RWPE1 (cell line): ENCODE measurements around the gene ADRB1.

Experiments used
- CTCF ChIA-PET: fragments of 350-600 bp; sonication (Branson Sonifier 250); formaldehyde crosslinking; extraction: SDS; loops from one replicate; lab custom pipeline; 2021; lab: Yijun Ruan, JAX
- POLR2A ChIA-PET: fragments of 400-600 bp; formaldehyde crosslinking; extraction: SDS; loops from one replicate; lab custom pipeline; 2020; ENCODE audit warnings: antibody characterized with exemption; ENCODE audit not compliant: low non-redundant PET; lab: Yijun Ruan, JAX
- DNase-seq: peaks from one replicate; pipeline ENCODE4 v3.0.0; 2012; ENCODE audit warnings: low spot score
- H3K27ac ChIP-seq: fragments of 450-650 bp; 2 replicates; pipeline ENCODE4 v1.5.1; 2017
- TF ChIP-seq, protein P1 (sequence below): fragments of 450-650 bp; conservative IDR thresholded peaks from 2 replicates; pipeline ENCODE4 v1.5.1; 2017; ENCODE audit warnings: low read depth, mild to moderate bottlenecking

ADRB1 gene

DNA sequence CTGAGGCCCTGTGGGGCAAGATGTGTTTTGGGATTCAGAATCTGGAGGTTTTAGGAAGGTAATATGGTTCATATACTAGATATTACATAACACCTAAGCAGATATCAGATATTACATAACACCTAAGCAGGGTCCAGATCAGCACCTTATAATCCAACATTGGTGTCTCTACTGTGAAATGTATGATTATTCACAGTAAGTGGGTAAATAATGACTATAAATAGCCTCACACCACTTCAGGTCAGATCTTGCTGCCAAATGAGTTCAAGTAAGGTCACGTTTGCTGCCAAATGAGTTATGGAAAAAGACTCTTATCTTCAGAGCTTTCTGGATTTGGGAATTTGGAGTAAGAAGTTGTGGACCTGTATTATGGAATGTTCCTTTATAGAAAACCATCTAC lies 14.6 kb downstream of the ADRB1 start:
- no peak overlapping the region for H3K27ac ChIP-seq
- ChIA-PET POLR2A (no interaction called here), CTCF (no interaction called here)
- no peak for DNase-seq
- TF ChIP-seq, protein P1, sequence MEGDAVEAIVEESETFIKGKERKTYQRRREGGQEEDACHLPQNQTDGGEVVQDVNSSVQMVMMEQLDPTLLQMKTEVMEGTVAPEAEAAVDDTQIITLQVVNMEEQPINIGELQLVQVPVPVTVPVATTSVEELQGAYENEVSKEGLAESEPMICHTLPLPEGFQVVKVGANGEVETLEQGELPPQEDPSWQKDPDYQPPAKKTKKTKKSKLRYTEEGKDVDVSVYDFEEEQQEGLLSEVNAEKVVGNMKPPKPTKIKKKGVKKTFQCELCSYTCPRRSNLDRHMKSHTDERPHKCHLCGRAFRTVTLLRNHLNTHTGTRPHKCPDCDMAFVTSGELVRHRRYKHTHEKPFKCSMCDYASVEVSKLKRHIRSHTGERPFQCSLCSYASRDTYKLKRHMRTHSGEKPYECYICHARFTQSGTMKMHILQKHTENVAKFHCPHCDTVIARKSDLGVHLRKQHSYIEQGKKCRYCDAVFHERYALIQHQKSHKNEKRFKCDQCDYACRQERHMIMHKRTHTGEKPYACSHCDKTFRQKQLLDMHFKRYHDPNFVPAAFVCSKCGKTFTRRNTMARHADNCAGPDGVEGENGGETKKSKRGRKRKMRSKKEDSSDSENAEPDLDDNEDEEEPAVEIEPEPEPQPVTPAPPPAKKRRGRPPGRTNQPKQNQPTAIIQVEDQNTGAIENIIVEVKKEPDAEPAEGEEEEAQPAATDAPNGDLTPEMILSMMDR: no peak

DNA sequence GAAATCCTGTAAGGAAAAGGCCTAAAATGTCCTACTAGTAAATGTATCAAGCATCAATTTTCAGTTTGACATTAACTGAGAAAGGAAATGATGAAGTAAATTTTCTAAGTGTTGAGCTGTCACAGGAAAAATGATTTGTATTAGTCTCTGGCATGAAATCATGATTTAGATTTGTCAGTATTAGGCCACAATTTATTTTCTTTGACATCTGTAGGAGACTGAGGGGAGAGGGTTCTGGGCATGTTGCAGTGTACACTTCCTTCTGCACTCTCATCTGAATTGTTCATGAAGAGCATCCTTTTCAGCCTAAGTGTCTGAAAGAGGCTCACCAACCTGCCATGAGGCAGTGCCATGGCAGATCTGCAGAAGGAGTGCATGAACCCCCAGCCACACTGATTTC lies 15.9 kb downstream of the ADRB1 start:
- H3K27ac ChIP-seq: no peak overlapping the region
- no peak for DNase-seq
- ChIA-PET CTCF (no interaction called here), POLR2A (no interaction called here)
- TF ChIP-seq, protein P1: no peak

DNA sequence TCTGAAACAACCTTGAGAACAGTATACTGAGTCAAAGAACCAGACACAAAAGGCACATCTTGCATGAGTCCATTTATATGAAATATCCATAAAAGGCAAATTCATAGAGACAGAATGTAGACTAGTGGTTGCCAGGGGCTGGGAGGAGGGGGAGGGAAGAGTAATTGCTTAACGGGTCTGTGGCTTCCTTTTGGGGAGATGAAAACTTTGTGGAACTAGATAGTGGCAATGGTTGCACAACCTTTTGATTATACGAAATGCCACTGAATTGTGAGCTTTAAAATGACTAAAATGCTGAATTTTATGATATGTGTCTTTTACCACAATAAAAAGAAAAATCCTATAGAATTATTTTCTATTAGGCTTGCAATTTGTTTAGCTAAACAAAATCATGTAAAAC lies 16.8 kb downstream of the ADRB1 start:
- CTCF ChIA-PET: interaction anchor here (0.6 to 1.6 kb wide), 2 partner anchors 18 to 218 kb away, joined by 3 to 5 read pairs; no protein-coding TSS in a partner anchor
- no peak for DNase-seq
- H3K27ac ChIP-seq: no peak overlapping the region
- POLR2A ChIA-PET: no interaction called here
- TF ChIP-seq, protein P1: no peak

DNA sequence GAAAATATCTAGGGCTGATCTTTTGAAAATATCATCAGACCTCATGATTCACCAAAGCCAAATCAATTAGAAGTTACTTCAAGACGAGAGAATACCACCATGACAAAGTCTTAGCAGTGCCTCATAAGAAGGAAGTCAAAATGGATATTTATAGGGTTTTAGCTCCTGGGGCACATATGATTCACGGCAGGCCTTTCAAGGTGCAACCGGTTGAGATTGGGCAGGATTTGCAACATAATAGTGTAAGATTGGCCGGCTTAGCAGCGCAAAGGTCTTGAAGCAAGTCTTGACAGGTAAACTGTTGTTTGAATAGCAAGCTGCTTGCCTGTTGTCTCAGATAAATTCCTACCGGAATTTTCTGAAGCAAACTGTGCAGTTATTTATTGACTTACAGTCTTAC lies 17.5 kb downstream of the ADRB1 start:
- peak; percentile 92 for DNase-seq
- TF ChIP-seq, protein P1: no peak
- peak overlapping the region; percentile 54; the same call in 1 of the 2 replicates for H3K27ac ChIP-seq
- ChIA-PET CTCF (interaction anchor here (0.6 to 1.6 kb wide), 5 partner anchors 19 to 288 kb away, joined by 3 to 5 read pairs (median 4); no protein-coding TSS in a partner anchor), POLR2A (interaction anchor here (0.6 kb wide), 1 partner anchor 17 kb away, joined by 4 read pairs; the partner anchor contains the start of gene ADRB1)

DNA sequence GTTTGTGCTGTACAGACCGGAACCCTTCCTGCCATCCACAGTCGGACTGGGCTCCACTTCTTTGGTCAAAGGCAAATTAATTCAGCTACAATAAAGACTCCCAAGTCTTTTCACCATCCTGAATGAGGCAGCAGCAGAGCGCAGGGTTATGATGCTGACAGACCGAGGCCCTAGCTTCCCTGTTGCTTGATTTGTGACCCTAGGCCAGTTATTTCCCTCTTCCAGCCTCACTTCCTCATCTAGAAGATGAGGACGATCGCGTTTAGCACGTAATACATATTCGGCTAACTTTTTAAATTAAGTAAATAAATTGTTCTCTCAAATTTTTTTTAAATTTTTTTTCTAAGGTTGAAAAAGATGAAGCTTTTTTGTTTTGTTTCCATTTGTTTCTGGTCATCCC lies 18.1 kb downstream of the ADRB1 start:
- no peak for DNase-seq
- peak overlapping the region; percentile 54 for H3K27ac ChIP-seq
- TF ChIP-seq, protein P1: no peak
- ChIA-PET CTCF (interaction anchor here (0.6 to 1.6 kb wide), 5 partner anchors 20 to 288 kb away, joined by 3 to 5 read pairs (median 4); no protein-coding TSS in a partner anchor), POLR2A (interaction anchor here (0.6 kb wide), 1 partner anchor 18 kb away, joined by 4 read pairs; the partner anchor contains the start of gene ADRB1)

DNA sequence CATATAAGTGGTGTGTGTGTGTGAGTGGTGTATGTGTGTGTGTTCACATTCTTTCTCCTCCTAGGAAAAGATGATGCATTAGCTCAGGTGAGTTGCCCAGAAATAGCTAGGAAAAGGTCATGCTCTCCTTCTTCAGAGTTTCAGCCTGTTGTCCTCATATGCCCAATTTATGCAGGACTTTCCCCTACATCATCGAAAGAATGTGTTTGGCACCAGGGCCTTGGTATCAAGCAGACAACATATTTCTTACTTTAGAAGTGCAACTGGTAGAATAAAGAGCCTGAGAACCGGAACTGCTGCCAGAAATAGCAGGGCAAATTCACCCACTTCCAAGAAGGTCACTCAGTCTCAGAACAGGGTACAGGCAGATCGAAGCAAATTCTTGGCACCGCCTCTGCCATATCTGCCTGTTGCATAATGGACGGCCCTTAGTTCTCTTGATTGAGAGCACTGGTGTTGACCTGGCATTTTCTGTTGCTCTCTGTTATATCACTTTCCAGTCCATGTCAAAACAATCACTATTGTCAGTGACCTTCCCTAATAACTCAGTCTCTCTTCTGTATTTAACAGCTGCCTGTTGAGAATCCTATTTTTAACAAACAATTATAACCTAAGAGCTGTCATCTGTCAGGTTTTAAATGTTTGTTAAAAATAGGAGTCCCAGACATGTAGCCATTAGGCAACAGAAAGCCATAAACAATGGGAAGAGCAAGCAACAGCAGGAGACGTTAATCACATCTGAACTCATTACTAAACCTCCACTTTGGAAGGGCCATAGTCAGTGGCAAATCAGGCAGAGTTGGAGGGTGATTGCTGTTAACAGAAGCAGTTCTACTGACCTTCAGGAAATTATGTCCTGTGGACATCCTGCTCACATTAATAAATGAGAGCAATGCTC lies 20.7 kb downstream of the ADRB1 start:
- POLR2A ChIA-PET: no interaction called here
- CTCF ChIA-PET: interaction anchor here (1.2 kb wide), 1 partner anchor 9 kb away, joined by 3 read pairs; no protein-coding TSS in a partner anchor

More for the DNA sequence above, 20.7 kb downstream of the ADRB1 start:
- no peak for DNase-seq
- no peak overlapping the region for H3K27ac ChIP-seq
- TF ChIP-seq, protein P1: no peak
